Endometrial microvascular endothelial cells (primary cell): Measurements from ENCODE around the gene PCDH18. TPM values are rescaled to one million over a fixed set of nuclear protein-coding genes. Genes with fewer than 3 reads are reported as not detected.
"Not testable (repeated sequence)": the region's sequence is repeated elsewhere in the genome, so short reads cannot be mapped to it uniquely, and the experiment has no call there.

Experiments
- in situ Hi-C: cut with HindIII; loops from 2 replicates; pipeline ENCODE4 v1.10.0; 2017; ENCODE audit warnings: low sequenced_read_pairs, low pct_unique_long_range_greater_than_20kb; ENCODE audit errors: inconsistent ontology term
- total RNA-seq: library from RNA; depleted of rRNA; stranded (reverse); fragments of >200 nt; gene quantifications from one replicate; pipeline ENCODE4 v1.2.3, GENCODE V29; 2015; ENCODE audit errors: inconsistent ontology term

Gene PCDH18
- total RNA-seq, 1 donor from 2014 or later = 1.9 TPM

GRCh38 chr4:137531168-137531985 lies 917 bp downstream of the PCDH18 start:
- in situ Hi-C loops = no loop called here

GRCh38 chr4:137530176-137530575 lies 2.1 kb downstream of the PCDH18 start:
- in situ Hi-C loops = no loop called here

GRCh38 chr4:137529432-137529831 lies 2.9 kb downstream of the PCDH18 start:
- in situ Hi-C loops = no loop called here

GRCh38 chr4:137528673-137529072 lies 3.6 kb downstream of the PCDH18 start:
- in situ Hi-C loops = no loop called here

DNA sequence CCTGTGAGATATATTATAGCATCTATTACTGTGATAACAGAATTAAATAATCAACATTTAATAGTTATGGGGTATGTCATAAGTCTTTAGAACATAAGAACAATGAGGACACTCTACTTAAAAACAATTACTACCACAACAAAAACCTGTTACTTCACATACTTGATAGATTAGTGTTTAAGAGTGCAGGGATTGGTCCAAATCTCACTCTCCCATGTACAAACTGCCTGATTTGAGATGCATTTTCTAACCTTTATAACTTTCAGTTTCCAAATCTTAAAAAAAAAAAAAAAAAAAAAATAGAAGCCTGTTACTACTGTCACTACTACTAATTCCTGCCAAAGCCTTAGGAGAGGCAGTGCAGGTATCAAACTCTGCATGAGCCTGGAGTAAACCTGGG lies 5.6 kb downstream of the PCDH18 start:
- in situ Hi-C loops = no loop called here

DNA sequence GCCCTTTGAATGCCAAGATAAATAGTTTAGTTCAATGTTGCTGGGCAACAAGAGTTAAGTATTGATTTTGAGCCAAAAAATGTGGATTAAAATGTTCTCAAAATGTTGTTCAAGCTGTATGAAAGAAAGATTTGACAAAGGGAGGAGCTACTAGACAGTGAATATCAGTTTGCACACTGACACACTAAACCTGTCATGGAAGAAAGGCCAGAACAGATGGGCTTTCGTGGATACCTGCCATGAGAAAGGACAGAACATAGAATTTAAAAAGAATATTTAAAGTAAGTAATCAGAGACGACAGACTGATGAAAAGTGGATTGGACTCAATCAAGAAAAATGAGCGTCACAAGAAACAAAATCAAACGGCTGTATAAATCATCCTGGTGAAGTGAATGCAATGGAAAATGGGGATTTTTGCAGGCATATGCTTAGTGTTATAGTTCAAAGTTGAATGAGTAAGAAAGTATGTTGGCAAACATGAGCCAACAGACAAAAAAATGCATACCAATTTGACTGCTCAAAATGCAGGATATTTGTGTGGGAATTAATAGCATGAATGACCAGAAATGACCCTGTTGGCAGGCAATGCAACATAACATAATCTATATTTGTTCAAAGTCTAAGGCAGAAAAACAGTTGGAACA lies 7.4 kb downstream of the PCDH18 start:
- in situ Hi-C loops = no loop called here

DNA sequence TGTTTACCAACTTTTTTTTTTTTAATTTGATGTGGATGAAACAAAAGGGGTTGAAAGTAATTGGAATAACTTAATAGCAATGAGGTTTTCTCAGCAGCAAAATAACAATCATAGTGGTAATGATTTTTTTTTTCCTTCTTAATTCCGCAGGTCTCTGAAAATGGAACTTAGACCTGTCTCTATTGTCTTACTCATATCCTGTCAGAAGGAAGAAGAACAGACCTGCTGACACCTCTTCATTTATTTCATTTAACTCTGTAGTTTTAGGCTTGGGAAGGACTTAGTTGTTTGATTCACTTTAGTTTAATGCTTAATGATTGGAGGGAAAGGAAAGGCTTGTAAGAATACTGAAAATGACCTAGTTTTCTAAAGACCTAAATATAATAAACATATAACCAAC lies 9.0 kb downstream of the PCDH18 start:
- in situ Hi-C loops = no loop called here

- in situ Hi-C loops = no loop called here
Measured at GRCh38 chr4:137521053-137521452, 11.2 kb downstream of the PCDH18 start.

DNA sequence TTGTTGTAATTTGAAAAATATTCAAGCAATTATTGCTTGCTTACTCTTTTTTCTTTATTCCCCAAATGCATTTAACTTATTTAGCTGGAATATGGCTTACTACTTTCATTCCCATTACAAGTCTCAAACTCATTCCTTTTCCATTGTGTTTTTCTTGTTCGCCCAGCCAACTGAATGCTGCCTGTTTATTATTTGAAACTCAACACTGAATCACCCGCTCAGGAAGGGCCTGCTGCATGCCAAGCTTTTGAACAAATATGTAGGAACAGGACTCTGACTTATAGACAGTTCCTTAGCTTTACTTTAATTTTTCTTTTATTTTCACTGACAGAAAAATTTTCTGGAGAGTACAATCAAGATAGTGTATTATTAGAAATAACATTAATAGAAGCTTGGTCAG lies 12.9 kb downstream of the PCDH18 start:
- in situ Hi-C loops = no loop called here

GRCh38 chr4:137517323-137517722 lies 15.0 kb downstream of the PCDH18 start:
- in situ Hi-C loops = not testable (repeated sequence)

GRCh38 chr4:137514406-137515111 lies 17.7 kb downstream of the PCDH18 start:
- in situ Hi-C loops = no loop called here

- in situ Hi-C loops = no loop called here
Measured at GRCh38 chr4:137510557-137511265, 21.6 kb downstream of the PCDH18 start.

DNA sequence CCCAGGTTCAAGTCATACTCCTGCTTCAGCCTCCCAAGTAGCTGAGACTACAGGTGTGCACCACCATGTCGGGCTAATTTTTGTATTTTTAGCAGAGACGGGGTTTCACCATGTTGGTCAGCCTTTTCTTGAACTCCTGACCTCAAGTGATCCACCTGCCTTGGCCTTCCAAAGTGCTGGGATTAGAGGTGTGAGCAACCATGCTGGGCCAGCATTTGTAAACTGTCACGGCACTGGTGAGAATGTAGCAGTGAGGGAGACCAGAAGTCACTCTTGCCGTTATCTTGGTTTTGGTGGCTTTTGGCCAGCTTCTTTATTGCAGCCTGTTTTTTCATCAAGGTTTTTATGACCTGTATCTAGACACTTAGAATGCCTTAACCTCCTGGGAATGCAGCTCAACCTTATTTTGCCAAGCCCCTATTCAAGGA lies 22.4 kb downstream of the PCDH18 start:
- in situ Hi-C loops = no loop called here

GRCh38 chr4:137502339-137503129 lies 29.8 kb downstream of the PCDH18 start:
- in situ Hi-C loops = no loop called here

DNA sequence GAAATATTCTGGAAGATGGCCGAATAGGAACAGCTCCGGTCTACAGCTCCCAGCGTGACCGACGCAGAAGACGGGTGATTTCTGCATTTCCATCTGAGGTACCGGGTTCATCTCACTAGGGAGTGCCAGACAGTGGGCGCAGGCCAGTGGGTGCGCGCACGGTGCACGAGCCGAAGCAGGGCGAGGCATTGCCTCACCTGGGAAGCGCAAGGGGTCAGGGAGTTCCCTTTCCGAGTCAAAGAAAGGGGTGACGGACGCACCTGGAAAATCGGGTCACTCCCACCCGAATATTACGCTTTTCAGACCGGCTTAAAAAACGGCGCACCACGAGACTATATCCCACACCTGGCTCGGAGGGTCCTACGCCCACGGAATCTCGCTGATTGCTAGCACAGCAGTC lies 36.0 kb downstream of the PCDH18 start:
- in situ Hi-C loops = not testable (repeated sequence)

DNA sequence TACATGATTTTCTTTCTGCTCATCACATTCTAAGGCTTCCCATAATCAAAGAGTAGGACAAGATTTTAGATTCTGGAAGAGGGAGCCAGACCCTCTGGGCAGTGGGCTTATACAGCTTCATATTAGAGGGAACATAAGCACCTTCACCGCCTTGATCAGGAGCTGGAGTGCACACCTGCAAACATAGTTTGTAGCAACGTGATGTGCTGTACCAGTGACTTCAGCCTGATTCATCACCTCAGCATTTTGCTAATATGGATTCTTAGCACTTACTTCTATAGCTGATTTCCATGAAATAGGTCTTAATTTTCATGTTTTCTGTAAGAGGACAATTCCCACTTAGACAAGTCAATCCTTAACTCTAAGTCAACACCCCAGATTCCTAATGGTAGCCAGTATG lies 36.7 kb downstream of the PCDH18 start:
- in situ Hi-C loops = no loop called here

DNA sequence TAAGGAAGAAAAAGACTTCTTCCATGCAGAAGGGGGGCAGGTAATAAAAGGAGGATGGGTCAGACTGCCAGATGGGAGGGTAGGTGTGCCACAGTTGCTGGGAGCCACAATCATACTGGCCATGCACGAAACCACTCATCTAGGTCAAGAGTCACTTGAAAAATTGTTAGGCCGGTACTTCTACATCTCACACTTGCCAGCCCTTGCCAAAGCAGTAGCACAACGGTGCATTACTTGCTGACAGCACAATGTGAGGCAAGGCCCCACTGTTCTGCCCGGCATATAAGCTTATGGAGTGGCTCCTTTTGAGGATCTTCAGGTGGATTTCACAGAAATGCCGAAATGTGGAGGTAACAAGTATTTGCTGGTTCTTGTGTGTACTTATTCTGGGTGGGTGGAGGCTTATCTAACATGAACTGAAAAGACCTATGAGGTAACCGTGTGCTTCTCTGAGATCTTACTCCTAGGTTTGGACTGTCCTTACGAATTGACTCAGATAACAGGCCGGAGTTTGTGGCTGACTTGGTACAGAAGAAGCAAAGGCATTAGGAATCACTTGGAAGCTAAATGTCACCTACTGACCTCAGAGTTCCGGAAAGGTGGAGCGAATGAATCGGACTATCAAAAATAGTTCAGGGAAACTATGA lies 48.9 kb downstream of the PCDH18 start:
- in situ Hi-C loops = not testable (repeated sequence)

DNA sequence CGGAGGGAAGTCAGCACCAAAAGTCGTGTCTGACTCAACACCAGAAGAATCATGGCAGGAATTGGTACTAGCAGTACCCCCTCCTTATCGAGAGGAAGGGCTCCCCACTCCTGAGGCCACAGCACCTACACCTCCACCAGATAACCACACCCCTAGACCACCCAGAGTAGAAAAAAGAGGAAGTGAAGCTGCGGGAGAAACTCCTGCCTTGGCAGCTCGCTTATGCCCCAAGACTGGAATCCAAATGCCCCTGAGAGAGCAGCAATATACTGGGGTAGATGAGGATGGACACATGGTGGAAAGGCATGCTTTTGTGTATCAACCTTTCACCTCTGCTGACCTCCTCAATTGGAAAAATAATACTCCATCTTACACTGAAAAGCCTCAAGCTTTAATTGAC lies 52.6 kb downstream of the PCDH18 start:
- in situ Hi-C loops = not testable (repeated sequence)
